CD1c-positive myeloid dendritic cell (primary cell): ENCODE data around the gene SYNGR2.

Experiments used
- DNase-seq: peaks from one replicate; pipeline ENCODE4 v3.0.0-alpha.2; 2016; ENCODE audit errors: extremely low spot score

Gene SYNGR2

GRCh38 chr17:78168242-78168902, at the start of gene SYNGR2:
SYNGR2 (plus strand) TSS chr17:78168581; CDS start chr17:78168617, 36 bp downstream.
- peak; percentile 93 for DNase-seq

GRCh38 chr17:78118801-78119241, 49.6 kb upstream of the SYNGR2 start:
- no peak for DNase-seq

- DNase-seq = no peak
Observed at GRCh38 chr17:78120537-78120936, 47.8 kb upstream of the SYNGR2 start.

DNA sequence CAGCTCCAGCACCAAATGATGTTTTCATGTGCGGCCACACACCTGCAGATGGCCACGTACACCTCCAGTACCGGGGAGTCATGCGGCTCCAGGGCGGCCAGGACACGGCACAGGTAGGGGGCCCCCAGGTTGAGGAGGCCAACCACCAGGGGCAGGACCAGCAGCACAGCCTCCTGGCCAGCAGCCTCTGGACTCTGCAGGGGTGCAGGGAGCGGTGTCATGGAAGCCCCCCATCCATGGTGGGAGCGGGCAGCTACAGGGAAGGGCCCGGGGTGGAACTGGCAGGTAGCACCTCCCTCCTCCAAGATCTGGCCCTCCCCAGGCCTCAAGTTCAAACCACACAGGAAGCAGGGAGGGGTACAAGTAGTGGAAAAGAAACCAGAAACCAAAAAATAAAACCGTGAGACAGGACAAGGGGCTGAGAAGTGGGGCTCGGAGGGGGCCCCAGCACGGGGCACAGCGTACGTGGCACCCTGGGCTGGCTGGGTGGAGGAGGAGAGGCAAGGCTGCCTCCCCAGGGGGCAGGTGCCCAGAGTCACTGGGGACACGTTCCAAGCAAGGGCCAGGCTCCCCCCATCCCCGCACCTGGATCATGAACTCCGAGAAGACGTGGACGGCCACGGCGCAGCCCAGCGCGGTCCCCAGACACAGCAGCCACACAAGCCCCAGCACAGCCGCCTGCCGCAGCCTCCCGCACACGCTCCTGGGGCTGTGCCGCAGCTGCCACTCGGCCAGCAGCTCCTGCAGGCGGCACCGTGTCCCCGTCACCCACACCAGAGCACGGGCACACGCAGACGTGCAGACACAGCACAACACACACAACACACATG, 47.2 kb upstream of the SYNGR2 start:
- peak; percentile 22 for DNase-seq

DNA sequence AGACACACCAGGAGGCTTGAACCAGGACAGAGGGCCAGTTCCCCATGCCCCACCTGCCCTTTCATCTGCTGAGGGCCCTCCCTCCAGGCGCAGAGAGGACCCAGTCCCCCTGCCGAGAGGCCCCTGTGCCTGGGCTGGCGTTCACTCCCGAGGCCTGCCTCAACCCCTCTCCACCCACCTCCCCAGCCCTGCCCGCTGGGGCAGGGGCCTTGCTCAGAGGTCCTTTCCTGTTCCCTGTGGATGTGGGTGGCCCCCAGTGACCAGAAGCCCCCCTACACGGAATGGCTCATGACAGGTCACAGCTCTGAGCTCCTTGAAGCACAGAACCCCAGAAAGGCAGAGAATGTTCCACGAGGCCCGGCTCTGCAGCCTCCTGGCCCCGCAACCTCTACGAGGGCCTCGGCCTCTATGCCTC, 46.6 kb upstream of the SYNGR2 start:
- no peak for DNase-seq

DNA sequence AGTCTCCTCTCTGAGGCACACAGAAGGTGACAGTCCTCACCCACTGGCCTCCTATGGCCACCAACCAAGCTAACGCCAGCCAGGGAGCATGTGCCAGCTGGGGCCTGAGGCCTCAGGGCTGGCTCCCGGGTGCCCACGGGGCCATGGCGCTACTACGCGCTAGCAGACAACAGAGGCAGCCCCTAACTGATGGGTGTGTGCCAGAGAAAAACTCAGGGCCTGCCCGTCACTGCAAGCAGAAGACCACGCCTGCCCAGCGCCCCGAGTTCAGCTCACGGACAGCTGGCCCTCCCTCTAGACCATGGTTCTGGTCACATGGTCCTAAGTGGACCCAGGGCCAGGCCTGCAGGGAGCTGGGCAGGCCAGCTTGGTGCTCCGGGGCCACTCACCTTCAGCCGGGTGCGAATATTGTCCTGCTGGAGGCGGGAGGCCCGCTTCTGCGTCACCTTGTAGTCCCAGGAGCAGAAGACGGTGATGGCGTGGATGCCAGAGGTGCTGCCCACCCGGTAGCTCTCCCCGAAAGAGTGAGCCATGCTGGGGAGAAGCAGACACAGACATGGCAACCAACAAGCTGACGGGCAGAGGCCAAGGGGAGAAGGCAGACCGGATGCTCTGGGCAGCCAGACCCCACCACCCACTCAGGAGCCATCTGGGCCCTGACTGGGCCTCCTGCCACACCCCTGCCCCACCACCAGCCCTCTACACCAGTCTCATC, 46.0 kb upstream of the SYNGR2 start:
- no peak for DNase-seq

DNA sequence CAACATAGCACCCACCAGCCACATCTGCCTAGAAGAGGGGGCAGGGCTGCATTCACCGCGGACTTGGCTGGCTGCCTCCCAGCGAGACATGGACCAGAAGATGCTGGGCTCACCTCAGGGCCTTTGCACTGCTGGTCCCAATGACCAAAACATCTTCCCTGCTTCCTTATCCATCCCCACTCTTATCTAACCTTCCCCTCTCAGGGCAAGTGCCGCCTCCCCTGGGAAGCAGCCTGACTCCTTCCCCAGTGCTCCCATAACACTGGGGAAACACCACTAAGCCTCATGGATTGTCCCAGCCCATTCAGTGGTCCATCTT, 45.5 kb upstream of the SYNGR2 start:
- no peak for DNase-seq

DNA sequence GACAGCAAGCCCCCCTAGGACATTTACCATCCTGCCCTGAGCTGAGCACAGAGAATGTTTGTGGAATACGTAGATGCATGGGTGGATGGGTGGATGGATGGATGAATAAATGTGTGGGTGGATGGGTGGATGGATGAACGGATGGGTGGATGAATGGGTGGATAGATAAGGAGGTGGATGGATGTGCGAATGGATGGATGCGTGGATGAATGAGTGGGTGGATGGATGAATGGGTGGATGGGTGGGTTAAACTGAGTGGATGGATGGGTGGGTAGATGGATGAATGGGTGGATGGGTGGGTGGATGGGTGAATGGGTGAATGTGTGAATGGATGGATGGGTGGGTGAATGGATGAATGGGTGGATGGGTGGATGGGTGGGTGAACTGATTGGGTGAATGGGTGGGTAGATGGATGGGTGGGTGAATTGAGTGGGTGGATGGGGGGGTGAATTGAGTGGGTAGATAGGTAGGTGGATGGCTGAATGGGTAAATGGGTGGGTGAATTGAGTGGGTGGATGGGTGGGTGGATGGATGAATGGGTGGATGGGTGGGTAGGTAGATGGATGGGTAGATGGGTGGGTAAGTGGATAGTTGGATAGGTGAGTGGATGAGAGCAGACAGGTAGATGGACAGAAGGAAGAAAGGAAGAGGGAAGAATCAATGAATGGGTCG, 45.0 kb upstream of the SYNGR2 start:
- no peak for DNase-seq

DNA sequence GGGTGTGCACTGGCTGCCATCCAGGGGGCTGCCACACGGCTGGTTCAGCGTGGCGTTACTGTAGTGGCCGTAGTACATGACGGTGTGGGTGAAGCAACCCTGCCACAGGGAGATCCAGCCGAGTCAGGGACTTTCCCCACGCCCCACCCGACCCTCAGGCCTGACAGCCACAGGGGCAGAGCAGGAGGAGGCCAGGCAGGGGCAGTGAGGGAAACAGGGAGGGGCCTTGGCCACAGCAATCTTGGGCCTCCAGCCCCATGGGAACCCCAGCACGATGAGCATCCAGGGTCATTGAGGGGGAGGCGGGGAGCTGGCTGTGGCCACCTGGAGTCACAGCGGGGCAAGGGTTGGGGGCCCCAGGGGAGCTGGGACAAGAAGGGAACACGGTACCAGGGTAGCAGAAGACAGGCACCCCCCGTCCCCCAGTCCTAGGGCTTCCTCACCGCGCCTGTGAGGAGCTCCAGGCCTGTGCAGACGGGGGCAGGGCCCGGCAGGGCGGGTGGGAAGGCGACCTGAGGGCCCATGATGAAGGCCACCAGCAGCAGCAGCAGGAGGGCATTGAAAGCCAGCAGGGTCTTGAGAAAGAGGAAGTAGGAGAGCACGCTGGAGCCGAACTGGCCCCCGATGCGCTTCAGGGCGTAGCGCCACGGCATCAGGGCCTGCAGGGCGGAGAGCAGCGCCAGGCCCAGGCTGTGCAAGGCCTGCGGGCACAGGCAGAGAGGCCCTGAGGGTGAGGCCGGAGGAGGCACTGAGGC, 44.1 kb upstream of the SYNGR2 start:
- peak; percentile 58 for DNase-seq

DNA sequence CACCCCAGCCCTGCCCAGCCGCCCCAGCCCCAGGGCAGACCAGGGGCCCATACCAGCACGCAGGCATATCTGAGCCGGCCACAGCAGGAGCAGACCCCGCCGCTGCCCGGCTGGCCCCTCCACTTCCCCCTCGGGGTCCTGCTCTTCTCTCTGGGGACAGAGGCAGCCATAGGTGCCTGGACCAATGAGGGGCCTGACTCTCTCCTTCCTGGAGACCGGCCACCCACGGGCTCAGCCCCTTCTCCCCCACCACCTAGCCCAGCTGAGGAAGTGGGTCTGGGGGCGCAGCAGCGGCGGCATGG, 43.6 kb upstream of the SYNGR2 start:
- DNase-seq = no peak

- DNase-seq = peak; percentile 26
Observed at GRCh38 chr17:78125138-78125913, 43.1 kb upstream of the SYNGR2 start.

GRCh38 chr17:78125976-78126894, 42.1 kb upstream of the SYNGR2 start:
- DNase-seq = no peak

DNA sequence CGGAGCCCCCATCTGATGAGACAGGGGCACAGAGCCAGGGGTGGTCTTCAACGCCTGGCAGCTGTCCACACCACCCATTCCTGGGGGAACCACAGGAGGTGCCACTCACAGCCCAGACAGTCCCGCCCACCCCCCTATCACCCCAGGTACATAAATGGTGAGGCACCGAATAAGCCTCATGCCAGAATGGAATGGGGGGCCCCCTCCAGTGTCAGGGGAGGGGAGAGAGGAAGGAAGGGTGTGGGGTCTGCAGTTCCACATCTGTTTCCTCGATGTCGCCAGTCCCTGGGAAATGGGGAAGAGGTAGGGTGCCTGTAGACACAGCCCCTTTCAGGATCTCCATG, 41.5 kb upstream of the SYNGR2 start:
- DNase-seq = no peak

- peak; percentile 88 for DNase-seq
Observed at GRCh38 chr17:78127239-78127887, 41.0 kb upstream of the SYNGR2 start.

- DNase-seq = no peak
Observed at GRCh38 chr17:78127888-78128550, 40.4 kb upstream of the SYNGR2 start.

DNA sequence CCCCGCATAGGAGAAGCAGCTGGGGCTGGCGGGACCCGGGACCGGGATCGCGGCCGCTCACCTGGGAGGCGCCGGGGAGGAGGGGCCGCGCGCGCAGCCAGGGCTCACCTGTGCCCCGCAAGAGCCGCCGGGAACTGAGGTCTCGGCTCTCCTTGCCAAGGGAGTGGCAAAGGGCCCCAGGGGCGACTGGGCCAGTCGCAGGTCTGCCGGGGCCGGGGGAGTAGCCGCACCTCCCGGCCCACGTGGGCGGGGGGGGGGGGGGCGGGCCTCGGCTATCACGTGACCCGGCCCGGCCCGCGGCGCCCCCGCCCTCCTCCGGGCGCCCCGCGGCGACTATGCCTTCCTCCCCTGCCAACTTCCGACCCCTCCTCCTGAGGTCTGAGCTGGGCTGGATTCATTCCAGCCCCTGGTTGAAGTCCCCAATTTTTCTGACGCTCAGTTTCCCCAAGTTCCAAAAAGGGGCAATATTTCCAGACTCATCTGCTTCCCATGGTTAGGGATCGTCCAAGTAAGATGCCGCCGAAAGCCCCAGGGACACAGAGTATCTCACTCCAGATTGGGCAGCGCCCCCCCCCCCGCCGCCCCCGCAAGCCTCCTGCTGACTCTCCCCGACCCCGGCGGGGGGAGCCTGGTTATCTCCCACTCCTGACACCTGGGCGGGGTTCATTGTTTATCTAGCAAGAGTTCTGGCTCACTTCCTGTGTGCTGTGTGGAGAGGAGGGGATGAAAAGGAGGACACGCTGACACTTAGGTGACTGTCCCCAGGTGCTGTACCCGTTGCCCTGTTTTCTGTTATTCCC, 39.6 kb upstream of the SYNGR2 start, which contains the start of gene TMC6:
Gene TMC6, minus strand, starts transcription at position 205 of the 800 bp plus-strand sequence. CDS start 1,923 bp downstream, outside the sequence.
- DNase-seq = peak; percentile 74

DNA sequence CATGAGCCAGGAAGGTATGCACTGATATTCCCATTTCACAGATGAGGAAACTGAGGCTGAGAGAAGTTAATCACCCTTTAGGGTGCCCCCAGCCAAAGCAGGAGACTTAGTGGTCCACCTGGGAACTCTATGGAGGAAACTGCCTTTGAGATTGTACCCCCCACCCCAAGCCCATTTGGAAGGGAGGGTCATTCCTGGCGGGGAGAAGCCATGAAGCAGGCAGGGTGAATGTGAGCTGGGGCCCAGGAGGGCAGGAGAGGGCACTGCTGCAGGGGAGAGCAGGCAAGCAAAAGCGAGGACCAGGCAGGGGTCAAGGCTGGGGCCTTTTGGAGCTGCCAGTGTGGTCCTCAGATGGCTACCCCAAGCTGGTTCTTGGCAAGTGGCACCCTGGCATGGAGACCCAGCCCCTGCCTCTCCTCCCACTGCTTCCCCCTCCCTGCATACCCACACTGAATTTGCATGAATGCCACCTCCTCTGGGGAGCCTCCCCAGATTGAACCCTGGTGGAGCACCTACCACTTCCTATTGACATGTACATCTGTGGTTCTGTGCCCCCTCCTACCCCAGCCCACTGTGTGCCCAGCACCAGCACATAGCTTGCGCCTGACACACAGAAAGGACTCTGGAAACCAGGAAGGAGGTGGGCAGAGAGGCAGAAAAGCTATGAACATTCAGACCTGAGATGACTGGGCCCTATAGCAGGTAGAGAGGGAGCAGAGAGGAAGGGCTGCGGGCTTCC, 38.9 kb upstream of the SYNGR2 start:
- DNase-seq = peak; percentile 37
